ENCODE results near the gene APLNR. TPM values are rescaled to one million over a fixed set of nuclear protein-coding genes. Genes with fewer than 3 reads are reported as not detected.
A peak's percentile ranks its signal among the peaks of the same experiment; 100 is the strongest.

Gene APLNR
- total RNA-seq, 1 donor from 2014 or later, result 21.0 TPM

DNA sequence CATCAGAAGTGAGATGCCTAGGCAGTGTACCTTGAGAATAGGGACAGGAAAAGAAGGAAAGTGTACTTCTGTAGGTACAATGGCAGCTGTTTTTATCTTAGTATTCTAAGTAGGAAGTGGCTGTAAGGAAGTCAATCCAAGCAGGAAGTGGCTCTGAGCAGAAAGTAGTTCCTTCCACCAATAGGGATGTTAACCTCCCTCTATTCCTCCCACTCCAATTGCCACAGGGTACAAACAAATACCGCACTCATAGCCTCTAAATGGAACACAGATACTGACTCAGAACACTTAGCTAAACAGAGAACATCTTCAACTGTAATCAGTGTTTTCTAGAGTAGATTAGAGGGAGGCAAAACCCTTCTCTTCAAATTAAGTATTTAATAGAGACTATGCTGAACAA is 44.7 kb downstream of the APLNR start:
- DNase-seq (no peak), ATAC-seq (no peak)
- intact Hi-C loops (cut with micrococcal nuclease), result loop anchor here (10.0 kb wide), 1 partner anchor 58 kb away; no protein-coding TSS in a partner anchor

DNA sequence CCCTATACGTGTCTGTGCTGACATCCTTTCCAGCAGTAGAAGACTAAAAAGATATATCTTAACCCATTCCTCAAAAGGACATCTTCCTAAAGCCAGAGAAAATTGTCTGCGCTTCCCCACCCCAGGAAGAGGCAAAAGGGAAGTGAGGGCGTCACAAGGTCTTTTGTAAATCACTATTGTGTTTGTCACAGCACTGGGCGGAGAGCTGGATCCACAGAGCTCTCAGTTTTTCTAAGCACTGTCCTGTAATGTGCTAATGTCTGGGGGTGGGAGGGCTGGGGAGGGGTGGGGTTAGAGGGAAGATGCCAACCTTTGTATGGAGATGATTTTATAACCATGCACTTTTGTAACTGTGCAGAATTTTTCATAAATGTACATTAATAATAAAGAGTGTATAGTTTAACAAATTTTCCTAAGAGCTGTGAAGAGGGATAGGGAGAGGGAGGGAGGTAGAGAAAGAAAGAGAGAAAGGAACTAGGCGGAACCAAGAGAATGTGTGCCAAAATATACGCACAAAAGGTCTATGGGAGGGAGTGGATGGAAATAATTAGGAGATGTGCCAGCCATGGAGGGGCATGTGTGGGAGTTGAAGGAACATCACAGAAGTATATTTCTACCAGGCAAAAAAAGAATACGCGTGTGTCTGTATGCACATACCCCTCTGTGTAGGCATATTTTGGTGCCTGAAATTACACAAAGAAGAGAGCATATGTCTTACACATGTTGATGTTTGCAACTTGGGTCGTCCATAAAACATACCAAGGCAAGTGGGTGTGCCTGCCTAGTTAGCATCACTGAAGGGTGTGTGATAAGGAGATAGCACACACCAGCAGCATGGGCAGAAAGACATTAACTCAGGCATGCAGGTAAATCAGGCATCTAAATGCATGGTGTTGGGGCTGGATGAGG is 45.5 kb downstream of the APLNR start:
- ATAC-seq (peak; percentile 54), DNase-seq (no peak)
- intact Hi-C loops (cut with micrococcal nuclease), result loop anchor here (10.0 kb wide), 1 partner anchor 57 kb away; no protein-coding TSS in a partner anchor

DNA sequence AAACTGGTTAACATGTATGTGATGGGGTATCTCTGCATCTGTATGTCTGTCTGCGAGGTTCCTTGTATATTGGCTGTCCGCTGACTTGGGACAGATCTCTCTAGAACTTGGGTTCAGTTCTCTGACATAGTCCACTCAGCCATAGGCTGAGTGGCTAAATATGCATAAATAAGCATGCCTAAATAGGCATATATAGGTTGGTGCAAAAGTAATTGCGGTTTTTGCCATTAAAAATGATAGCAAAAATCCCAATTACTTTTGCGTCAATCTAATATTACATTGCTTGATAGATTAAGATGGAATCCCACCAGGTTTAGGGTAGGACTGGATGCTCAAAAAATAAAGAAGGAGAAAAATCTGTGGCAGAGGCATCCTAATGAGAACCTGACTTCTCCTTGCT is 46.5 kb downstream of the APLNR start:
- DNase-seq (no peak), ATAC-seq (no peak)
- intact Hi-C loops (cut with micrococcal nuclease), result loop anchor here (10.0 kb wide), 1 partner anchor 56 kb away; no protein-coding TSS in a partner anchor

Other genes starting within 250 kb of the APLNR start
- not detected for gene OR5AK2, start 248.3 kb downstream of the APLNR start, total RNA-seq
- 0.35 TPM for gene LRRC55, start 55.3 kb downstream of the APLNR start, total RNA-seq
- gene TNKS1BP1, start 87.7 kb upstream of the APLNR start, total RNA-seq, result 44.4 TPM
- gene SSRP1, start 98.6 kb upstream of the APLNR start, total RNA-seq, result 38.4 TPM
- 4.5 TPM for gene P2RX3, start 101.1 kb upstream of the APLNR start, total RNA-seq
- not detected for gene PRG3, start 143.9 kb upstream of the APLNR start, total RNA-seq
- gene PRG2, start 153.4 kb upstream of the APLNR start, total RNA-seq, result not detected
- 20.6 TPM for gene SLC43A3, start 189.9 kb upstream of the APLNR start, total RNA-seq
- gene RTN4RL2, start 223.3 kb upstream of the APLNR start, total RNA-seq, result 1.0 TPM

Measured in left ventricle myocardium superior (tissue), 1 donor.